Ishikawa (cell line): ENCODE measurements around the gene PER2.

Experiments
- CEBPB ChIP-seq: IDR thresholded peaks from 2 replicates; pipeline ENCODE4 v1.6.1; 2012
- EP300 ChIP-seq: IDR thresholded peaks from 2 replicates; pipeline ENCODE4 v1.6.1; 2012; ENCODE audit warnings: borderline replicate concordance
- REST ChIP-seq: IDR thresholded peaks from 2 replicates; pipeline ENCODE4 v1.6.1; 2012; ENCODE audit warnings: low read depth, mild to moderate bottlenecking
- TAF1 ChIP-seq: IDR thresholded peaks from 2 replicates; pipeline ENCODE4 v1.6.1; 2012; ENCODE audit warnings: low read depth, mild to moderate bottlenecking
- TEAD4 ChIP-seq: IDR thresholded peaks from 2 replicates; pipeline ENCODE4 v1.6.1; 2012
- YY1 ChIP-seq: IDR thresholded peaks from 2 replicates; pipeline ENCODE4 v1.6.1; 2012; ENCODE audit warnings: low read depth
- ZBTB7A ChIP-seq: IDR thresholded peaks from 2 replicates; pipeline ENCODE4 v1.6.1; 2012; ENCODE audit warnings: low read depth

- no peak for TF ChIP-seq EP300
- TF ChIP-seq REST, result no peak
- no peak for TF ChIP-seq YY1
- no peak for TF ChIP-seq TAF1
- no peak for TF ChIP-seq ZBTB7A
- TF ChIP-seq CEBPB, result no peak
- TF ChIP-seq TEAD4, result no peak
Observed at GRCh38 chr2:238235856-238236255, 52.6 kb downstream of the PER2 start.
